GM18508 (cell line): ENCODE results near the gene PPIL1.

Experiments used
- ATAC-seq: cut with Tn5 transposase; IDR thresholded peaks from one replicate; pipeline ENCODE4 v1.9.1; 2021; ENCODE audit warnings: moderate number of reproducible peaks; ENCODE audit not compliant: insufficient read depth, unreplicated experiment

The PPIL1 gene

DNA sequence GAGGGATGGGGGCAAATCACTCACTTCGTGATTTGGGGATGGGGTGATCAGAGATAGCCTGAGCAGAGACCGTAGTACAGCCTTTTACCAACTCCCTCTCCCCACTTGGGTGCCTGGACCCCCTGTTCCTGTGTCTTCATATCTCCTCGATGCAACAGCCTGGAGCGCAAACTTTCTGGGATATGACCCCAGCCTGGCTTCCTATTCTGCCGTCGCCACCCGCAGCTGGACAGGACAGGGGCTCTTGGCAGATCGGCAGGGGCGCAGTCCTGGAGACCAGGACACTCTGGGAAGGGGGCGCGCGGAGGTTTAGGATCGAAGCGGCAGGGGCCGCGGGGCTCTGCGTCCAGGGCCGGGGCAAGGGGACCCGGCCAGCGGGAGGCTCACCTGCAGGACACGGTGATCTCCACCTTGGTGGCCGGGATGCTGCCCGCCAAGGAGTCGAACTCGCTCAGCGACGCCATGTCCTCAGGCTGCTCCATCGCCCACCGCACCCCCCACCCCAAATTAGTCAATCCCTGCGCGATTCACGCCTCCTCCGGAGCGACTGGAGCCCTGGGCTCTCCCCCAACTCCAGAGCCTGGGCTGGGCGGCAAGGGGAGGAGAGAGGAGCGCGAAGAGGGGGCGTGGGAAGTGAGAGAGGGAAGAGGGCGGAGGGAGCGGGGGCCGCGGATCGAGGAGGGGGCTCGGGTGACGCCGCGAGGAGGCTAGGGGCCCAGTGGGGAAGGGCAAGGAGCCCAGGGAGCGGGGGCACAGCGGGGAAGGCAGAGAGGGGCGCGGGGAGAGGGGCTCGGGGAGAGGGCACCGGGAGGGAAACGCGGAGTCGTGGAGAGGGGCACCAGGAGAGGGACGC lies 35.5 kb downstream of the PPIL1 start, which contains the start of gene CPNE5:
Gene CPNE5 (minus strand): TSS at position 549 of the 853 bp plus-strand sequence. CDS start 67 bp downstream, at position 482.
- ATAC-seq, result no peak

DNA sequence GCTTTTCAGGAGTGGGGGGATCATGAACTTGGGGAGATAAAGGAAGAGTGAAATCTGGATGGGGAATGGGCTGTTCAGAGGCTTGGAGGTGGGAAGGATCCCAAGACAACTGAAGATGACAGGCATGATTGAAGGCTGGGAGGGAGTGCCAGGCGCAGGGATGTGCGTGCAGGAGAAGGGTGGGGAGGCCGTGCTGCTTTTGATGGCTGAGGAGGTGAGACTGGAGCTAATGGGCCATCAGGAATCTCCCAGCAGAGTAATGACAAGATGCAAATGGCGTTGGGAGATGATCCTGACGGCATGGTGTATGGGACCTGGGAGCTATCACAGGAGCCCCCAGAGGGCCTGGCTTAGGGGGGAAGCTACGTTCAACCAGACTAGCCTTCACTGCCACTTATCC lies 36.9 kb downstream of the PPIL1 start:
- ATAC-seq, result no peak

DNA sequence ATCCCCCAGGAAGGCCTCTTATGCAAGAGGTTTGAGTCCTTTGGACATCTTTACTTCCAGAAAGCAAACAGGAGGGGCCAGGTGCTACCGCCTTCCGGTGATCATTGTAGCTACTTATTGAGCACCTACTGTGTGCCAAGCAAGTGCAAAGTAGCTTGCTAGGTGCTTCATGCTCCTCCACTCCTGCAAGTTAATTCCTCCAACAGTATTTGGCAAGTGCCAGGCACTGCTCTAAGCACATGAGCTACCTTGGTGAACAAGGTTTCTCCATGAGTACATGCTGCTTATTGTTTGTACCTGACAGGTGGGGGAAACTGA lies 37.6 kb downstream of the PPIL1 start:
- no peak for ATAC-seq

GRCh38 chr6:36836111-36837021 lies 38.2 kb downstream of the PPIL1 start:
- no peak for ATAC-seq

GRCh38 chr6:36834576-36835341 lies 39.8 kb downstream of the PPIL1 start:
- ATAC-seq, result no peak

DNA sequence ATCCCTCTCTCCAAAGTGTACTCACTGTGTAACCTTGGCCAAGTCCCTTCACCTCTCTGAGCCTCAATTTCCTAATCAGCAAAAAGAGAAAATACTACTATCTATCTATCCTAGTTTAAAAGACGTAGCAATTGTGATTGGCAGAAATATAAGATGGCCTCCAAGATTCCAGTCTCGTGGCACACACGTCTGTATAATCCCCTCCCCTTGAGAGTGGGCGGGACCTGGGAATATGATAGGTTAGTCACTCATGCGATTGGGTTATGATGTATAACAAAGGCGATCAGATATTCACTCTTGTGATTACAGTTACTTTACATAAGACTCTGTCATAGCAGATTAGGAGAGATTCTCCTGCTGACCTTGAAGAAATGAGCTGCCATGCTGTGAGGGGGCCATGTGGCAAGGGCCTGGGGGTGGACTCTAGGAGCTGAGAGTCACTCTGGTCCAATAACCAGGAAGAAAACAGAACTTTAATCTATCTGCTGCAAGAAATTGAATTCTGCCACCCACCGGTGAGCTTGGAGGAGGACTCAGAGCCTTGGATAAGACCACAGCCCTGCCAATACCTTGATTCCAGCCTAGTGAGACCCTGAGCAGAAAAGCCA lies 41.3 kb downstream of the PPIL1 start:
- ATAC-seq, result no peak

DNA sequence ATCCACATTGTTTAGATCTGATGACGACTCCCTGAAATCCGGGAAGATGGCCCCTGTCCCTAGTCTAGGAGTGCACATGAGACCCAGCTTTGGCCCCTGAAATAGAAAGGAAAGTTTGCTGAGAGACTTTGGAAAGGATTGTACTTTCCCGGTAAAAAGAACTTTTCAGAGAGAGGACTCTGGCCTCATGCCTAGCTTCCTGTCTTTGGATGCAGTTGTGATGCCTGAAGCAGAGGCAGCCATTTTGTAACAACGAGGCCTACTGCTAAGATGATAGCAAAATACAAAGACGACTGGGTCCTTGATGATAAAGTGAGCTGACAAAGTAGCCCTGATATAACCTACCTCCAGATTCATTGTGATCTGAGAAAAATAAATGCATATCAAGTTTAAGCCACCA lies 42.3 kb downstream of the PPIL1 start:
- ATAC-seq, result no peak

DNA sequence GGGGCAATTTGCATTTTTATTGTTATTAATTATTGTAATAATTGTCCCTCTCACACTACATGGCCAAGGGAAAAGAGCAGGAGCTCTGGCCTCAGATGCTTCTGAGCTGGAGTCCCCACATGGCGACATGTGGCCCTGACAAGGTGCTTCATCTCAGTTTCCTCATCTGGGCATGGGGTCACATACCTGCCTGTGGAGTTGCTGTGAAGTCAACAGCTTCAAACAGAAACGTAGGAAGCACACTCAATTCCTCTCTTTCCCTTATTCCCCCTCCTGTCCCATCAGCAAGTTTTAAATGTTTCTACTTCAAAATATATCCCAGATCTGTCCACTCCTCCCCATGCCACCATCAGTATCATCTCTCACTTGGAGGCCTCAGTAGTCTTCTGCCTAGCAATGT lies 44.0 kb downstream of the PPIL1 start:
- no peak for ATAC-seq

DNA sequence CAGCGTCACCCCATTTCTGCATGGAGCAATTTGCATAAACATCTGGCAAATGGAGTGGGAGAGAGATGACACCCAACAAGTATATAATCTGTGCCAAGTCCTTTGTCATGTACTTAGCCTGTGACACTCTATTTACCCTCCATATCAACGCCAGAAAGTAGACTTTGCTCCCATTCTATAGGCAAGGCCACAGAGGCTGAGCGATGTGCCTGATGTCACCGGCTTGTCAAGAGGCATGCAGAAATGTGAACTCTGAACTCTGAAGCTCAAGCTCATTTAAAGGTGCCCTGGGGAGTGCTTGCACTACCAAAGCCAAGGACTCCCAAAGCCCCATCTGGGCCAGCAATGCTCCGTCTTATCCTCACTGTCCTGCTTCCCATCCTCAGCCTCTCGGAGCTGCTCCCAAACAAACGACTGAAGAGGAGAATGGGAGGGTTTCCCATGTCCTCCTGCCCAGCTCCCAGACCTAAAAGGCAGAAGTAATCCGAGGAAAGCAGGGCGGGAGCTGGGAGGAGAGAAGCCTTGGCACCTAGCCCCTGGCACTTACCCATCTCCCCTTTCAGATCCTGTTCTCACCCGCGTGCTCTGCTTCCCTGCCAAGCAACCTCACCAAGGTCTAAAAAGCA lies 44.6 kb downstream of the PPIL1 start:
- no peak for ATAC-seq

- no peak for ATAC-seq
Measured at GRCh38 chr6:36827261-36828079, 47.1 kb downstream of the PPIL1 start.

DNA sequence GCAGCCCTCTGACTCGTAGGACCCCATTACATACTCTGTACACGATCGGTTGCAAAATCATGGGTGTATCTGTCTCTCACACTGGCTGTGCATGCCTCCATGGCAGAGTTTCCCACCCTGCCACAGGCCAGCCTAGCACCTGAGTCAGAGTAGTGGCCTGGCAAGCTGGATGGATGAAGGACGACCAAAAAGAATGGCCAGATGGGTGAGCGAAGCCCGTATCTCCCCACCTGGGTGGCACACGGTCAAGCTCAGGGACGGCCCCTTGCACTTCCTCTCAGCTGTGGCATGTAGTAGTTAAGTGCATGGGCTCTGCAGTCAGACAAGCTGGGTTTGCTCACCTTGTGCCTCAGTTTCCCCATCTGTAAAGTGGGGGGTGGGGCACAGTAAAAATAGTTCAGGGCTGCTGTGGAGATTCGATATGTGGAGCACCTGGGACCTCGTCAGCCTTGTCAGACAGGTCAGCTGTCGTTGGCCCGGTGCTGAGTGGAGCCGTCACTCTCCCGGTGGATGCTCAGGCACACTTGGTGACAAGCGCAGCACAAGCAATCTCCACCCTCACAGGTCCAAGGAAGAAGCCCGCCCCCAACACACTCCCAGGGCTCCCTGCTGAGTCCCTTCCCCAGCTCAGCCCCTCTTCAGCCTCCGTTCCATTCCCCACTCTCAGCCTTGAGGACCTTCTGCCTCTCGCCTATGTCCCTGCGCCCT lies 47.9 kb downstream of the PPIL1 start:
- ATAC-seq, result no peak

DNA sequence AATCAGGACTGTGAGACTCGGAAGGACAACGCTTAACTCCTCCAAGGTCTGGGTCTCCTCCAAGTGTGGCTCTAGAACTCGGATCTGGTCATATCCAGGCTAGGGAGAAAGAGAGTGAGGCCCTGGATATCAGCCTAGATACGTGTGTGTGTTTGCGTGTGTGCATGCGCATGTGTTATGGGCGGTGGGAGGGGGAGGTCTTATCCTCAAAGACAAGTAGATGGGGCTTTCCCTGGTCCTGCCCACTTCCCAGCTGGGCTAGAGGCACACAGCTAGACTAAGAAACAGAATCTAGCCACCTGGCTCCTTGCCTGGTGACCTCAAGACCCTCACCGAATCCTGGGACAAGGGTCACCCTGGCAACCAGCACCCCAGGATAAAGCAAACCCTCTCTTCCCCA lies 48.6 kb downstream of the PPIL1 start:
- ATAC-seq, result no peak

- no peak for ATAC-seq
Measured at GRCh38 chr6:36825452-36825851, 49.2 kb downstream of the PPIL1 start.

GRCh38 chr6:36824253-36824652 lies 50.4 kb downstream of the PPIL1 start:
- ATAC-seq, result no peak

- no peak for ATAC-seq
Measured at GRCh38 chr6:36823421-36824096, 51.0 kb downstream of the PPIL1 start.

DNA sequence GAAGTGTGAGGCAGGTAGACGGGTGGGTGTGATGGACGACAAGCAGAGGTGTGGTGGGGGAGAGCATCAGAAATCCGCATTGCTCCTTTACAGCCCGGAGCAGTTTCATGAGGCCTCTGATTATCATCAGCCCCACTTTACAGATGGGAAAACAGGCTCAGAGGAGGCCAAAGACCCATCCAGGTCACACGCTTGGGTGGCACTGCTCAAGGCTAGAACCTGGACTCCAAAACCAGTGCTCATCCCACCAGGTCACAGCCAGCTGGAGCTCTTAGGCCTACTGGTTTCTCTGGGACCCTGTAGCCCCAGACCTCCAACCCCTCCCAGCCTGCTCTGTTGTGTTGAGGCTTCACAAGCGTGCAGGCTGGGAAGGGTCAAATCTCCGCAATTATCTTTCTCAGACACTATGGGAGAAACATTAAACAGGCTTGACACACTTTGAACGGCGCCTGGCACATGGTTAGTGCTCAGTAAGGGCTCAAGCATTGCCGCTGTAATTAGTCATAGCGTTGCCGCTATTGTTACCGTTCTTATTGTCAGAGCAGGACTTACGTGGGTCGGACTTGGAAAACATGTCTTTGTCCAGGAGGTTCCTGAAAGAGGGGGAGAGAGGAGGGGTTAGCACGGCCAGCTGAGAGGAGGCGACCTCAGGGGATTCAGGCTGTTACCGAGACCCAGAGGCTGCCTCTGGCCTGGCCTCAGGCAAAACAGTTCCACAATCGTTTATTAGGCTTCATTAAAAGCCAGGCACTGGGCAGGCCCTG lies 51.9 kb downstream of the PPIL1 start:
- no peak for ATAC-seq
